ENCODE measurements around the gene ADAMTS16. TPM values are rescaled to one million over a fixed set of nuclear protein-coding genes. Genes with fewer than 3 reads are reported as not detected.

Gene ADAMTS16
- total RNA-seq, 2 experiments from 2014 or later, result not detected

DNA sequence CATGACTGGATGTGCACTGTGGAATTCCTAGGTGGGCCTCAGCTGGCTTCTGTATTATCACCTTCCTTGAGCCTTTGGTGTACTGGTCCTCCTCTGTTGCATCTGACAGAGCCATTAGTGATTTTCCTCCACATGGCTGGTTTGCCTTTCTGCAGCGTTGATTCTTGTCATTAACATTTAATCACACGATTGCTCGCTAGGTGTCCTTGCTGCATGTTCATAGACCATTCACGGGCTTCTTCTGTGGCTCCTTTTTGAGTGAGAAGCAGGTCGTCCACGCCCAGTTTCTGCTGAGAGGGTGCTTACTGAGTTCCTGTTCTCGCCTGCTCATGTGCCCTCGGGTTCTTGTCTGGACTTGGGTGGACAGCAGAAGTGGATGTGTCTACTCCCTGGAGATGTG, 29.3 kb downstream of the ADAMTS16 start:
- H3K4me1 ChIP-seq (ENCODE audit: insufficient read depth, low read length), result no peaks in the 10 kb centered on the region
- TF ChIP-seq, protein P1, sequence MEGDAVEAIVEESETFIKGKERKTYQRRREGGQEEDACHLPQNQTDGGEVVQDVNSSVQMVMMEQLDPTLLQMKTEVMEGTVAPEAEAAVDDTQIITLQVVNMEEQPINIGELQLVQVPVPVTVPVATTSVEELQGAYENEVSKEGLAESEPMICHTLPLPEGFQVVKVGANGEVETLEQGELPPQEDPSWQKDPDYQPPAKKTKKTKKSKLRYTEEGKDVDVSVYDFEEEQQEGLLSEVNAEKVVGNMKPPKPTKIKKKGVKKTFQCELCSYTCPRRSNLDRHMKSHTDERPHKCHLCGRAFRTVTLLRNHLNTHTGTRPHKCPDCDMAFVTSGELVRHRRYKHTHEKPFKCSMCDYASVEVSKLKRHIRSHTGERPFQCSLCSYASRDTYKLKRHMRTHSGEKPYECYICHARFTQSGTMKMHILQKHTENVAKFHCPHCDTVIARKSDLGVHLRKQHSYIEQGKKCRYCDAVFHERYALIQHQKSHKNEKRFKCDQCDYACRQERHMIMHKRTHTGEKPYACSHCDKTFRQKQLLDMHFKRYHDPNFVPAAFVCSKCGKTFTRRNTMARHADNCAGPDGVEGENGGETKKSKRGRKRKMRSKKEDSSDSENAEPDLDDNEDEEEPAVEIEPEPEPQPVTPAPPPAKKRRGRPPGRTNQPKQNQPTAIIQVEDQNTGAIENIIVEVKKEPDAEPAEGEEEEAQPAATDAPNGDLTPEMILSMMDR (IDR thresholded peaks at IDR 0.05), result no peak
- ATAC-seq (ENCODE audit: poor library complexity) (no peak), DNase-seq (no peak)
- H3K36me3 ChIP-seq (ENCODE audit: insufficient read depth, low read length), result no peaks in the 10 kb centered on the region
- POLR2A ChIA-PET, result no interaction called here
- CTCF ChIA-PET, result no interaction called here
- peaks cover 0 to 3% of the 10 kb centered on the region in 2 experiments for H3K9me3 ChIP-seq (ENCODE audit: control insufficient read depth in 1 of 2, insufficient read depth in 1 of 2, low read length in 2 of 2)
- intact Hi-C loops (cut with DNase I, micrococcal nuclease), result no loop called here
- no peak overlapping the region for H3K27ac ChIP-seq (ENCODE audit: low read depth in 1 of 2, low read length in 2 of 2)
- no peak overlapping the region for H3K4me3 ChIP-seq (ENCODE audit: low read length)
- Mint-ChIP-seq H3K27me3 (peaks cover 9% of the 10 kb centered on the region), H3K4me1 (ENCODE audit: low read depth) (no peaks in the 10 kb centered on the region), H3K4me3 (no peak overlapping the region), H3K9me3 (peaks cover 2% of the 10 kb centered on the region), H3K27ac (no peak overlapping the region), H3K36me3 (ENCODE audit: low read depth) (no peaks in the 10 kb centered on the region)
- H3K27me3 ChIP-seq (ENCODE audit: control insufficient read depth in 1 of 2, insufficient read depth in 2 of 2, low read length in 2 of 2), result no peaks in the 10 kb centered on the region

GRCh38 chr5:5178136-5178535, 38.0 kb downstream of the ADAMTS16 start:
- ChIA-PET CTCF (no interaction called here), POLR2A (no interaction called here)
- ATAC-seq (ENCODE audit: poor library complexity) (no peak), DNase-seq (no peak)
- H3K27me3 ChIP-seq (ENCODE audit: control insufficient read depth in 1 of 2, insufficient read depth in 2 of 2, low read length in 2 of 2), result peaks cover 6% of the 10 kb centered on the region in 2 experiments
- no peak overlapping the region for H3K27ac Mint-ChIP-seq
- no peaks in the 10 kb centered on the region for H3K36me3 Mint-ChIP-seq (ENCODE audit: low read depth)
- H3K4me3 Mint-ChIP-seq, result no peak overlapping the region
- no peaks in the 10 kb centered on the region for H3K9me3 Mint-ChIP-seq
- TF ChIP-seq, protein P1 (IDR thresholded peaks at IDR 0.05), result no peak
- no peak overlapping the region for H3K4me3 ChIP-seq (ENCODE audit: low read length)
- H3K27ac ChIP-seq (ENCODE audit: low read depth in 1 of 2, low read length in 2 of 2), result no peak overlapping the region
- H3K36me3 ChIP-seq (ENCODE audit: insufficient read depth, low read length), result no peaks in the 10 kb centered on the region
- peaks cover 0 to 5% of the 10 kb centered on the region in 2 experiments for H3K9me3 ChIP-seq (ENCODE audit: control insufficient read depth in 1 of 2, insufficient read depth in 1 of 2, low read length in 2 of 2)
- H3K4me1 ChIP-seq (ENCODE audit: insufficient read depth, low read length), result no peaks in the 10 kb centered on the region
- no peaks in the 10 kb centered on the region for H3K4me1 Mint-ChIP-seq (ENCODE audit: low read depth)
- H3K27me3 Mint-ChIP-seq, result peaks cover 43% of the 10 kb centered on the region
- intact Hi-C loops (cut with DNase I, micrococcal nuclease), result no loop called here

- TF ChIP-seq, protein P1 (IDR thresholded peaks at IDR 0.05), result no peak
- ATAC-seq (ENCODE audit: poor library complexity) (no peak), DNase-seq (no peak)
- Mint-ChIP-seq H3K27me3 (peaks cover 44% of the 10 kb centered on the region), H3K27ac (no peak overlapping the region), H3K9me3 (no peaks in the 10 kb centered on the region), H3K4me1 (ENCODE audit: low read depth) (no peaks in the 10 kb centered on the region), H3K36me3 (ENCODE audit: low read depth) (no peaks in the 10 kb centered on the region), H3K4me3 (no peak overlapping the region)
- intact Hi-C loops (cut with DNase I, micrococcal nuclease), result no loop called here
- ChIA-PET CTCF (no interaction called here), POLR2A (no interaction called here)
- H3K27me3 ChIP-seq (ENCODE audit: control insufficient read depth in 1 of 2, insufficient read depth in 2 of 2, low read length in 2 of 2), result peaks cover 6% of the 10 kb centered on the region in 2 experiments
- H3K9me3 ChIP-seq (ENCODE audit: control insufficient read depth in 1 of 2, insufficient read depth in 1 of 2, low read length in 2 of 2), result peaks cover 0 to 5% of the 10 kb centered on the region in 2 experiments
- no peaks in the 10 kb centered on the region for H3K4me1 ChIP-seq (ENCODE audit: insufficient read depth, low read length)
- H3K27ac ChIP-seq (ENCODE audit: low read depth in 1 of 2, low read length in 2 of 2), result no peak overlapping the region
- H3K4me3 ChIP-seq (ENCODE audit: low read length), result no peak overlapping the region
- no peaks in the 10 kb centered on the region for H3K36me3 ChIP-seq (ENCODE audit: insufficient read depth, low read length)
These were observed 38.5 kb downstream of the ADAMTS16 start for GRCh38 chr5:5178580-5178979.

Data from CD4-positive, alpha-beta T cell (primary cell).